K562 (cell line): ENCODE results near the gene HAGHL. TPM values are rescaled to one million over a fixed set of nuclear protein-coding genes. Genes with fewer than 3 reads are reported as not detected.
A peak's percentile ranks its signal among the peaks of the same experiment; 100 is the strongest.

ENCODE experiments used
- NCOA1 ChIP-seq: fragments of 450-650 bp; IDR thresholded peaks from 2 replicates; pipeline ENCODE4 v1.6.1; 2016; ENCODE audit warnings: low read depth
- SETDB1 ChIP-seq: IDR thresholded peaks from one replicate; pipeline ENCODE4 v1.6.1; 2012; ENCODE audit warnings: low read length, control low read depth, inconsistent platforms
- U2AF2 ChIP-seq: fragments of 200-400 bp; formaldehyde crosslinking; optimal IDR thresholded peaks from 2 replicates; pipeline ENCODE3; 2017; ENCODE audit warnings: low read depth, mild to moderate bottlenecking, low read length
- ZNF407 ChIP-seq: fragments of 450-650 bp; IDR thresholded peaks from 2 replicates; pipeline ENCODE4 v1.6.1; 2016; ENCODE audit warnings: low read depth
- polyA plus RNA-seq, 8 experiments: library from polyadenylated mRNA; depleted of rRNA in 4 of 8; stranded (reverse) in 5 of 8; unstranded in 3 of 8; fragments of >200 nt; fragmentation: Nextera tagmentation in 2 of 8; fragmentation: Illumina TruSeq in 1 of 8; extraction: Ambion mirVana in 2 of 8; extraction: Trizol in 1 of 8; gene quantifications; 2 replicates each; pipeline versions ENCODE4 v1.2.1 to v1.2.3, GENCODE V29; 2011 to 2014; ENCODE audit warnings: inconsistent platforms in 1 of 8, missing spikeins in 1 of 8
- total RNA-seq, 7 experiments: library from RNA; depleted of rRNA in 6 of 7; stranded (reverse); fragments of >200 nt in 6 of 7; fragmentation: Illumina TruSeq in 2 of 7; extraction: Trizol in 2 of 7; gene quantifications; 2 replicates each; pipeline versions ENCODE4 v1.2.1 to v1.2.3, GENCODE V29; 2011 to 2021; ENCODE audit warnings: low replicate concordance in 1 of 7
- TF ChIP-seq, protein P1 (sequence below), 2 experiments: IDR thresholded peaks; 2 replicates each; pipeline ENCODE4 v1.6.1; 2011; ENCODE audit warnings: borderline replicate concordance in 1 of 2, control low read depth in 1 of 2, low read depth in 1 of 2, low read length in 1 of 2, mild to moderate bottlenecking in 1 of 2, mixed read lengths in 1 of 2, moderate library complexity in 1 of 2; ENCODE audit not compliant: insufficient read depth in 1 of 2, insufficient read length in 1 of 2, poor library complexity in 1 of 2, severe bottlenecking in 1 of 2; ENCODE audit errors: extremely low read depth in 1 of 2
- TF ChIP-seq, protein P2 (sequence below): IDR thresholded peaks from 2 replicates; pipeline ENCODE4 v1.6.1; 2014; ENCODE audit warnings: antibody characterized with exemption

Gene HAGHL
- total and polyA plus RNA-seq, 9 of the 15 experiments (the other 6 are each of a cell fraction or from before 2014, with no cell fraction given), result 0.31 to 83.4 (median 20.7) TPM

DNA sequence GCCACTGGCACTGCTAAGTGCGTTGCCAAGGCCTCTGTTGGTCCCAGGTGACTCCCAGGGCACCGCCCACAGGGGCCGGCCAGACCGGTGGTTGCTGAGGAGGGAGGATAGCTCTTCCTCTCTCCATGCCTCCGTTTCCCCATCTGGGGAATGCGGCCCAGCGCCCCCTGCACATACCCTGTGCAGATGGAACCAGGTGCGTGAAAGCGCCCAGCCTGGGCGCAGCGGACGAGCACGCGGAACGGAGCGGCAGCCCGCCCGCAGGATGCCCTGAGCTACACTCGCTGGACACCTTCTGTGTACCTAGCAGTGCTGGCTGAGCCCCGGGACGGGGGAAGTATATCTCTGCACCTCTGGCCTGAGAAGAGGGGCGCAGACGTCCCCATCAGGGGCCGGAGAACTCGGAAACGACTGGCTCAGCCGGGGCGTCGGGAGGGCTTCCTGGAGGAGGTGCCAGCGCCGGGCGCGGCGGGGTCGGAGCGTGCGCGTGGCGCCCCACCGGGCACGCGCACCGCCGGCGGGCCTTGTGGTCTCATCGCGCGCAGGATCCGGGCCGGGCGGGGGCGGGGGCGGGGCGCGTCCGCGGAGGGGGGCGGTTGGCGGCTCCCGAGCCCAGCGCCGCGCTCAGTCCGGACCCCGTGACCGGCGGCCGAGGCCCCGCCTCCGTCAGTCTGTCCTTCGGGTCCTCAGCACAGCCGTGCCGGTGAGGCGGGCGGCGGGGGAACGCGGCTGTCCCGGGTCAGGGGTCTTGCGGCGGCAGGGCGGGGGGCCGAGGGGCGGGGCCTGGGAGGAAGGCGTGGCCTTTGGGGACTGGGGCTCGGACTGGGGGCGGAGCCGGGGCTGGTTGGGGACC is at the start of gene HAGHL, which contains the start of gene CCDC78 (continued):
- TF ChIP-seq ZNF407, result no peak
- no peak for TF ChIP-seq NCOA1
- TF ChIP-seq, protein P1, sequence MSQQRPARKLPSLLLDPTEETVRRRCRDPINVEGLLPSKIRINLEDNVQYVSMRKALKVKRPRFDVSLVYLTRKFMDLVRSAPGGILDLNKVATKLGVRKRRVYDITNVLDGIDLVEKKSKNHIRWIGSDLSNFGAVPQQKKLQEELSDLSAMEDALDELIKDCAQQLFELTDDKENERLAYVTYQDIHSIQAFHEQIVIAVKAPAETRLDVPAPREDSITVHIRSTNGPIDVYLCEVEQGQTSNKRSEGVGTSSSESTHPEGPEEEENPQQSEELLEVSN (IDR thresholded peaks at IDR 0.05; ENCODE audit: borderline replicate concordance in 1 of 2, extremely low read depth in 1 of 2, insufficient read depth in 1 of 2, insufficient read length in 1 of 2, low read depth in 1 of 2, low read length in 1 of 2, poor library complexity in 1 of 2, severe bottlenecking in 1 of 2), result peak; percentile 12 to 57
- TF ChIP-seq U2AF2, result no peak
- TF ChIP-seq, protein P2, sequence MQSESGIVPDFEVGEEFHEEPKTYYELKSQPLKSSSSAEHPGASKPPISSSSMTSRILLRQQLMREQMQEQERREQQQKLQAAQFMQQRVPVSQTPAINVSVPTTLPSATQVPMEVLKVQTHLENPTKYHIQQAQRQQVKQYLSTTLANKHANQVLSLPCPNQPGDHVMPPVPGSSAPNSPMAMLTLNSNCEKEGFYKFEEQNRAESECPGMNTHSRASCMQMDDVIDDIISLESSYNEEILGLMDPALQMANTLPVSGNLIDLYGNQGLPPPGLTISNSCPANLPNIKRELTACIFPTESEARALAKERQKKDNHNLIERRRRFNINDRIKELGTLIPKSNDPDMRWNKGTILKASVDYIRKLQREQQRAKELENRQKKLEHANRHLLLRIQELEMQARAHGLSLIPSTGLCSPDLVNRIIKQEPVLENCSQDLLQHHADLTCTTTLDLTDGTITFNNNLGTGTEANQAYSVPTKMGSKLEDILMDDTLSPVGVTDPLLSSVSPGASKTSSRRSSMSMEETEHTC, result no peak
- TF ChIP-seq SETDB1, result no peak
